Activated naive CD4-positive, alpha-beta T cell treated with anti-CD3 and anti-CD28 coated beads, Interleukin-2, amount 50 U/mL, for 72 hours (primary cell): Measurements from ENCODE around the gene GABRG3. TPM values are rescaled to one million over a fixed set of nuclear protein-coding genes. Genes with fewer than 3 reads are reported as not detected.

Experiments
- ATAC-seq, 2 donors: fragments of 150-1000 bp; cut with Tn5 transposase; 2 replicates each; pipeline ENCODE4 v1.10.0; 2021; ENCODE audit warnings: mild to moderate bottlenecking in 2 of 2, moderate library complexity in 2 of 2
- DNase-seq, 2 donors: peaks; one replicate each; pipeline ENCODE4 v3.0.0; 2021 to 2022; ENCODE audit warnings: low spot score in 2 of 2
- H3K27ac Mint-ChIP-seq, 2 donors: one replicate each; pipeline ENCODE4 v1.8.0; 2022; ENCODE audit warnings: mild to moderate bottlenecking in 2 of 2, mixed read lengths in 2 of 2
- H3K36me3 Mint-ChIP-seq, 2 donors: one replicate each; pipeline ENCODE4 v1.8.0; 2022; ENCODE audit warnings: mixed read lengths in 2 of 2
- H3K9me3 Mint-ChIP-seq, 2 donors: one replicate each; pipeline ENCODE4 v1.8.0; 2022; ENCODE audit warnings: mixed read lengths in 2 of 2
- total RNA-seq, 2 donors: library from RNA; stranded (reverse); gene quantifications; one replicate each; pipeline ENCODE4 v1.2.3, GENCODE V29; 2022

Gene GABRG3
- total RNA-seq: not detected

DNA sequence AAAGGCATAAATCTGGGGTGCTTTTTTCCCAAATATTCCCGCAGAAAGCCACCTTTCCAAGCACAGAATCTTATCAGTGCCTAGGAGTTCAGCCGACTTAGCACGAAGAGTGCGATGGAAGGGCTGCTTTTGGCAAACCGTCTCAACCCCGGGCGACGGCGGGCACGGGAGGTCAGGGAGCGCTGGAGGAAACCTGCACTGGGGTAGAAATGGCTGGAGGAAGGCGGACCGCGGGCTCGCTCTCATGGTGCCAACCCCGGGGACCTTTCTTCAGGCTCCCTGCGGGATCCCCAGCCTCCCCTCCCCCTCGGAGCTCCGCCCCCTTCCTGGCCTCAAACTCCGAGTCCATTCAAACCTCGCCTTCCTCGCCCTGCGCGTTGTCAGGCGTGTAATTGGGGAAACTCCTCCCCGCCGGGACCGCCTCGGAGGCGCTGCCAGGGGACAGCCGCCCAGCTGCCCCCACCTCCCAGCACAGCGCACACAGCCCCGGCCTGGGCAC lies at the start of gene GABRG3:
TSS of gene GABRG3 (plus strand) at position 470 of the 499 bp plus-strand sequence.
- Mint-ChIP-seq H3K9me3 (no peaks in the 10 kb centered on the region), H3K36me3 (peaks cover 0 to 6% of the 10 kb centered on the region in 2 donors), H3K27ac (no peak within 1 kb of the TSS)
- ATAC-seq (no peak), DNase-seq (no peak)

DNA sequence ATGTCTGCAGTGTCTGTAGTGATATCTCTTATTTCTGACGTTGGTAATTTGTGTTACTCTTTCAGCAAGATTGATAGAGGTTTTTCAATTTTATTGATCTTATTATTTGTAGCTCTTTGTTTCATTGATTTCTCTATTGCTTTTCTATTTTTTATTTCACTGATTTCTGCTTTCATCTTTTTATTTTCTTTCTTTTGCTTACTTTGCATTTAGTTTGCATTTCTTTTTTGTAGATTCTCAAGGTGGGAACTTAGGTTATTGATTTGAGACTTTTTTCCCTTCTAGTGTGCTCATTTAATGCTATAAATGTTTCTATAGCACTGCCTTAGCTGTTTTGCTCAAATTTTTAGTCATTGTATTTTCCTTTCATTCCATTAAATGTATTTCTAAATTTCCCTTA lies 49.5 kb upstream of the GABRG3 start:
- DNase-seq: no peak
- Mint-ChIP-seq H3K9me3 (peaks cover 7 to 17% of the 10 kb centered on the region in 2 donors), H3K27ac (no peak overlapping the region), H3K36me3 (no peaks in the 10 kb centered on the region)
- ATAC-seq: no peak

- ATAC-seq: no peak
- peaks cover 4 to 14% of the 10 kb centered on the region in 2 donors for H3K9me3 Mint-ChIP-seq
- no peak overlapping the region for H3K27ac Mint-ChIP-seq
- no peak for DNase-seq
- no peaks in the 10 kb centered on the region for H3K36me3 Mint-ChIP-seq
Measured at GRCh38 chr15:26926081-26926480, 44.9 kb upstream of the GABRG3 start.

GRCh38 chr15:26928051-26928450 lies 42.9 kb upstream of the GABRG3 start:
- DNase-seq (no peak), ATAC-seq (no peak)
- H3K36me3 Mint-ChIP-seq: no peaks in the 10 kb centered on the region
- peaks cover 4 to 14% of the 10 kb centered on the region in 2 donors for H3K9me3 Mint-ChIP-seq
- no peak overlapping the region for H3K27ac Mint-ChIP-seq

GRCh38 chr15:26929588-26929987 lies 41.4 kb upstream of the GABRG3 start:
- no peaks in the 10 kb centered on the region for H3K36me3 Mint-ChIP-seq

DNA sequence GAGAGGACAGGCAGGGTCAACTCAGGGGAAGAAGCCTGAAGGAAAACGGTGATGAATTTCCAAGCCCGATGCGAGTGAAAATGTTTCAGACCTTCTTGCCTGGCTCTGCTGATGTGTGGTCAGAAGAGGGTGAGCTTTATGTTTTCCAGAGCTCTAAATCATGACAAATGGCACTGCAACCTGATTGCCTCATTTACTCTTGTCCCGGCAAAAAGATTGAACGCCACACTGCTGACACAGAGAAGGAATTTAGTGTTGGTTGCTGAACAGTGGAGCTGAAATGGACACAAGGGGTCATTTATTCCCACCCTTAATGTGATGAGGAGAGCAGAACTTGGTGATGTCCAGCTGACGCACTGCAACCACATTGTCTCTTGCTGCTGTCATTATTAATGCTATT lies 36.1 kb upstream of the GABRG3 start:
- no peak for ATAC-seq
- Mint-ChIP-seq H3K9me3 (peaks cover 17 to 19% of the 10 kb centered on the region in 2 donors), H3K27ac (no peak overlapping the region), H3K36me3 (peaks cover 0 to 11% of the 10 kb centered on the region in 2 donors)
- DNase-seq: no peak

More at GRCh38 chr15:26929588-26929987, 41.4 kb upstream of the GABRG3 start:
- no peak for DNase-seq
- no peak overlapping the region for H3K27ac Mint-ChIP-seq
- no peak for ATAC-seq
- H3K9me3 Mint-ChIP-seq: peaks cover 4 to 11% of the 10 kb centered on the region in 2 donors

GRCh38 chr15:26935322-26935721 lies 35.7 kb upstream of the GABRG3 start:
- no peak overlapping the region for H3K27ac Mint-ChIP-seq
- H3K9me3 Mint-ChIP-seq: peaks cover 14 to 15% of the 10 kb centered on the region in 2 donors
- ATAC-seq (no peak), DNase-seq (no peak)
- peaks cover 0 to 11% of the 10 kb centered on the region in 2 donors for H3K36me3 Mint-ChIP-seq

DNA sequence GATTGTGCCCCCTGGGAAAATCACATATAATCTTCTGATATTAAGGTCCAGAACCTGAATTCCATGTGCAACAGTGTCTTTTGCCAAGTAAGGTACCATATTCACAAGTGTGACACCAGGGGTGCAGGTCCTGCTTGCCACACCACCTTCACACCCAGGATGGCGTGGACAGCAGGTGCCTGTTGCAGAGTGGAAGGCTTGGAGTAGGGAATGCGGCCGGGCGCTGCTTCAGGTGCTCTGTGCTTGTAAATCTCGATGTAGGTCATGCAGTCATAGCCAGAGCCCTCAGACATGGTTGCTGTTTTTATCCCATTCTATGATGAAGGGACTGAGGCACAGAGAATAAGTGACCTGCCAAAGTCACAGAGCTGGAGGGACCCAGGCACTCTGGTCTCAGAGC lies 34.5 kb upstream of the GABRG3 start:
- peaks cover 13% of the 10 kb centered on the region in 2 donors for H3K9me3 Mint-ChIP-seq
- no peak for DNase-seq
- no peak for ATAC-seq
- peaks cover 0 to 11% of the 10 kb centered on the region in 2 donors for H3K36me3 Mint-ChIP-seq
- H3K27ac Mint-ChIP-seq: no peak overlapping the region

DNA sequence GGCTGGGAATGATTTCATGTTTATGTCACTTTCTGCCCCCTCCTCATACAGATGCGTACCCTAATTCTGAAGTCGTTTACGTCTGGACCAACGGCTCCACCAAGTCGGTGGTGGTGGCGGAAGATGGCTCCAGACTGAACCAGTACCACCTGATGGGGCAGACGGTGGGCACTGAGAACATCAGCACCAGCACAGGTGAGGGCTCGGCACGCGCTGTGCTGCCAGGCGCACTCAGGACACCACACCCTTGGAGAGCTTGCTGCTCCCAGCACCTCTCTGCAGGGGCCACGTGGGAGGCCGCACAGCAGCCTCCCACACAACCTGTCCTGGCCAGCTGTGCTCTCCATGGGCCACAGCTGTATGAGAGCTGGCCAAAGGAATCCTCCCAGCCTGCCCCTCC lies 33.8 kb upstream of the GABRG3 start:
- no peak overlapping the region for H3K27ac Mint-ChIP-seq
- peaks cover 13% of the 10 kb centered on the region in 2 donors for H3K9me3 Mint-ChIP-seq
- no peak for ATAC-seq
- peaks cover 0 to 11% of the 10 kb centered on the region in 2 donors for H3K36me3 Mint-ChIP-seq
- DNase-seq: no peak

GRCh38 chr15:26939398-26939797 lies 31.6 kb upstream of the GABRG3 start:
- Mint-ChIP-seq H3K27ac (no peak overlapping the region), H3K9me3 (peaks cover 9 to 18% of the 10 kb centered on the region in 2 donors), H3K36me3 (peaks cover 0 to 11% of the 10 kb centered on the region in 2 donors)
- DNase-seq (no peak), ATAC-seq (no peak)

GRCh38 chr15:26941489-26941888 lies 29.5 kb upstream of the GABRG3 start:
- H3K36me3 Mint-ChIP-seq: peaks cover 0 to under 1% of the 10 kb centered on the region in 2 donors
- no peak overlapping the region for H3K27ac Mint-ChIP-seq
- ATAC-seq: no peak
- peaks cover 0 to 16% of the 10 kb centered on the region in 2 donors for H3K9me3 Mint-ChIP-seq
- DNase-seq: no peak

- ATAC-seq (no peak), DNase-seq (no peak)
- Mint-ChIP-seq H3K27ac (no peak overlapping the region), H3K9me3 (peaks cover 0 to 12% of the 10 kb centered on the region in 2 donors), H3K36me3 (no peaks in the 10 kb centered on the region)
Measured at GRCh38 chr15:26943866-26944265, 27.1 kb upstream of the GABRG3 start.

DNA sequence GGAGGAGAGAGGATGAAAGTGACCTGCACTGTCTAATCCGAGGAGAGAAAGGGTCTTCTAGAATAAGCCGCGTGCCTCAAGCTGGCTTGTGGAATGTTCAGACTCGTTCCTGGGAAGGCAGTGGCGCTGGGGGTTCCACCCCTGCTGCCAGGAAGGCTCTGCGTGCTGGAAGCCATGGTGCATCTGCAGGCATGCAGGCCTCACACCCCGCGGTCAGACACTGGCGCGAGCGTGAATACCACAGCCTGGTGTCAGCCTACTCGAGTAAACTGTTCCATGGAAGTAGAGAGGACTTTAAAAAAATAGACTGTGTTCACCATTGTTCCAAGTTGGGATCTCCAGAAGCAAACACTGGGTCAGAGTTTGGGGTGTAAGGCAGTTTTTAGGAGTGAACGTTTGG lies 25.9 kb upstream of the GABRG3 start:
- no peak for ATAC-seq
- Mint-ChIP-seq H3K9me3 (peaks cover 0 to 9% of the 10 kb centered on the region in 2 donors), H3K36me3 (no peaks in the 10 kb centered on the region), H3K27ac (no peak overlapping the region)
- no peak for DNase-seq

- H3K36me3 Mint-ChIP-seq: peaks cover 0 to 6% of the 10 kb centered on the region in 2 donors
- no peak for ATAC-seq
- DNase-seq: no peak
- H3K9me3 Mint-ChIP-seq: peaks cover 12 to 20% of the 10 kb centered on the region in 2 donors
- no peak overlapping the region for H3K27ac Mint-ChIP-seq
Measured at GRCh38 chr15:26950001-26950400, 21.0 kb upstream of the GABRG3 start.

GRCh38 chr15:26954403-26954802 lies 16.6 kb upstream of the GABRG3 start:
- ATAC-seq (no peak), DNase-seq (no peak)
- H3K27ac Mint-ChIP-seq: no peak overlapping the region
- peaks cover 0 to 6% of the 10 kb centered on the region in 2 donors for H3K36me3 Mint-ChIP-seq
- H3K9me3 Mint-ChIP-seq: peaks cover 16 to 18% of the 10 kb centered on the region in 2 donors

- Mint-ChIP-seq H3K27ac (no peak overlapping the region), H3K36me3 (peaks cover 0 to 6% of the 10 kb centered on the region in 2 donors), H3K9me3 (peaks cover 0 to 4% of the 10 kb centered on the region in 2 donors)
- ATAC-seq (no peak), DNase-seq (no peak)
Measured at GRCh38 chr15:26967719-26968269, 3.2 kb upstream of the GABRG3 start.

GRCh38 chr15:26968806-26969205 lies 2.2 kb upstream of the GABRG3 start:
- Mint-ChIP-seq H3K9me3 (peaks cover 0 to 4% of the 10 kb centered on the region in 2 donors), H3K27ac (no peak overlapping the region), H3K36me3 (peaks cover 0 to 6% of the 10 kb centered on the region in 2 donors)
- ATAC-seq (no peak), DNase-seq (no peak)
